Right cardiac atrium (tissue), 5 donors: ENCODE results near the gene MIEF2. TPM values are rescaled to one million over a fixed set of nuclear protein-coding genes. Genes with fewer than 3 reads are reported as not detected.
"Not testable (repeated sequence)": the region's sequence is repeated elsewhere in the genome, so short reads cannot be mapped to it uniquely, and the experiment has no call there.

Experiments
- ATAC-seq, 2 donors: fragments of 200-7000 bp; cut with Tn5 transposase; one replicate each; pipeline versions ENCODE4 v1.8.0 to v1.9.1; 2020; ENCODE audit warnings: moderate library complexity in 2 of 2, mild to moderate bottlenecking in 1 of 2
- DNase-seq, 3 donors: peaks; one replicate each; pipeline ENCODE4 v3.0.0-alpha.2; 2020
- H3K27ac ChIP-seq: one replicate; pipeline ENCODE4 v1.5.1; 2013; ENCODE audit warnings: mild to moderate bottlenecking, low read length, control low read depth, moderate library complexity
- H3K27me3 ChIP-seq: one replicate; pipeline ENCODE4 v1.6.1; 2013; ENCODE audit not compliant: control insufficient read depth, insufficient read depth
- H3K4me1 ChIP-seq: one replicate; pipeline ENCODE4 v1.6.1; 2013; ENCODE audit warnings: low read length; ENCODE audit not compliant: control insufficient read depth, insufficient read depth
- H3K4me3 ChIP-seq: one replicate; pipeline ENCODE4 v1.5.1; 2013; ENCODE audit warnings: low read length, control low read depth
- H3K9me3 ChIP-seq: one replicate; pipeline ENCODE4 v1.6.1; 2013; ENCODE audit warnings: low read length; ENCODE audit not compliant: control insufficient read depth
- WGBS: extraction: QIAGEN DNeasy Blood & Tissue Kit; methylation state at CpG from one replicate; pipeline ENCODE4 v1.1.7; 2013; 5-methylcytosine and 5-hydroxymethylcytosine counted together
- intact Hi-C, 4 donors: fragments of 100-400 bp; cut with DNase I; formaldehyde crosslinking; loops; one replicate each; pipeline versions ENCODE4 v1.11.0 to v1.14.0; 2022 to 2023
- long read RNA-seq, 4 donors: library from polyadenylated mRNA; unstranded; transcript quantifications; one replicate each; pipeline ENCODE4 v2.0.0, GENCODE V29; 2020 to 2021
- polyA plus RNA-seq: library from polyadenylated mRNA; stranded (reverse); fragments of 200-250 nt; gene quantifications from one replicate; pipeline ENCODE4 v1.2.3, GENCODE V29; 2013
- total RNA-seq, 4 donors: library from RNA; stranded (reverse); fragmentation: NEBNext Ultra II Directional; extraction: Animal tissue kit (Norgen Biotek cat#: 25700); gene quantifications; one replicate each; pipeline ENCODE4 v1.2.1, GENCODE V29; 2021
- donor health status: healthy with polysubstance abuse.
- donor health status: DM: no; HTN: yes; CAD: no.
- donor health status: DM: no; HTN: no; CAD: no.
- donor health status: DM: no; HTN: yes; CAD: no; lungs with severe emphysema.
- donor health status: DM: yes; HTN: yes; CAD: no.

Gene MIEF2
- total RNA-seq: 10 to 100 TPM; 17.6 to 20.7 (median 19.6) TPM
- 13.1 TPM for polyA plus RNA-seq
- long read RNA-seq, donor 1, transcript MIEF2-201 (4 exons, 3,364 nt): major isoform, 56 of 82 reads
- long read RNA-seq, donor 1, partial matches to known transcripts: 6 of 82 reads
- long read RNA-seq, donor 1, other reads (novel, unspliced or antisense): 16 of 82 reads
- long read RNA-seq, donor 2, transcript MIEF2-201 (4 exons, 3,364 nt): major isoform, 27 of 36 reads
- long read RNA-seq, donor 2, partial matches to known transcripts: 1 of 36 reads
- long read RNA-seq, donor 2, other reads (novel, unspliced or antisense): 4 of 36 reads
- long read RNA-seq, donor 3, transcript MIEF2-201 (4 exons, 3,364 nt): major isoform, 180 of 218 reads
- long read RNA-seq, donor 3, partial matches to known transcripts: 7 of 218 reads
- long read RNA-seq, donor 3, other reads (novel, unspliced or antisense): 27 of 218 reads
- long read RNA-seq, donor 4, transcript MIEF2-201 (4 exons, 3,364 nt): major isoform, 31 of 41 reads
- long read RNA-seq, donor 4, partial matches to known transcripts: 1 of 41 reads
- long read RNA-seq, donor 4, other reads (novel, unspliced or antisense): 7 of 41 reads

- intact Hi-C loops: loop anchor here in 1 of 4 donors (10.0 kb wide), 1 partner anchor 56 kb away; no protein-coding TSS in a partner anchor
- H3K27ac ChIP-seq: peak within 1 kb of the TSS; percentile 86
- peaks cover 14% of the 10 kb centered on the region for H3K4me1 ChIP-seq
- ATAC-seq (peak; percentile 91 to 92), DNase-seq (peak; percentile 96 to 99 (median 98))
- under 1% methylated on average over 72 of the region's 72 CpGs for WGBS
- H3K9me3 ChIP-seq: no peaks in the 10 kb centered on the region
- H3K27me3 ChIP-seq: no peaks in the 10 kb centered on the region
- H3K4me3 ChIP-seq: peak within 1 kb of the TSS; percentile 66
These were observed at the start of gene MIEF2 for GRCh38 chr17:18260332-18261145. MIEF2 (plus strand) TSS chr17:18260662; CDS start chr17:18262721, 2,059 bp downstream.

DNA sequence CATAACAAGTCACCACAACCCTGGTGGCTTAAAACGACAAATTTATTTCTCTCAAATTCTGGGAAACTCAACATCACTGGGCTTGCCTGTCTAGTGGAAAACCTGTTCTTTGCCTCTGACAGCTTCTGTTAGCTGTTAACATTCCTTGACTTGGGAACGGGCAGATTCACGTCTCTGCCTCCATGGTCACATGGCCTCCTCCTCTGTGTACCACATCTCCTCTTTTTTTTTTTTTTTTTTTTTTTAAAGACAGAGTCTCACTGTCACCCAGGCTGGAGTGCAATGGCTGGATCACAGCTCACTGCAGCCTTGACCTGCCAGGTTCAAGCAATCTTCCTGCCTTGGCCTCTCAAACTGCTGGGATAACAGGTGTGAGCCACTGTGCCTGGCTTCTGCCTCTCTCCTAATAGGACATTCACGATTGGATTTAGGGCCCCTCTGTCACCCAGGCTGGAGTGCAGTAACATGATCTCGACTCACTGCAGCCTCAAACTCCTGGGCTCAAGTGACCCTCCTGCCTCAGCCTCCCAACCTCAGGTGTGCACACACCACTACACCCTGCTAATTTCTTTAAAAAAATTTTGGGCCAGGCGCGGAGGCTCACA lies 46.7 kb upstream of the MIEF2 start:
- intact Hi-C loops: loop anchor here in 2 of 4 donors (10.0 kb wide), 2 partner anchors 69 to 101 kb away; partner anchors contain the start of genes SMCR8 (in 1 of the 2) and TOP3A (in 1 of the 2)
- no peak overlapping the region for H3K4me3 ChIP-seq
- no peaks in the 10 kb centered on the region for H3K27me3 ChIP-seq
- no peak overlapping the region for H3K27ac ChIP-seq
- DNase-seq: no peak
- no peaks in the 10 kb centered on the region for H3K4me1 ChIP-seq
- H3K9me3 ChIP-seq: no peaks in the 10 kb centered on the region
- no peak for ATAC-seq
- WGBS: 63% methylated on average over 7 of the region's 7 CpGs

GRCh38 chr17:18216906-18217305 lies 43.6 kb upstream of the MIEF2 start:
- ATAC-seq, H3K4me3 ChIP-seq, DNase-seq, H3K9me3 ChIP-seq, H3K27ac ChIP-seq, H3K27me3 ChIP-seq, H3K4me1 ChIP-seq: not testable (repeated sequence)
- WGBS: 81% methylated on average over 11 of the region's 11 CpGs
- intact Hi-C loops: loop anchor here in 2 of 4 donors (10.0 kb wide), 2 partner anchors 72 to 98 kb away; partner anchors contain the start of genes SMCR8 (in 1 of the 2) and TOP3A (in 1 of the 2)

DNA sequence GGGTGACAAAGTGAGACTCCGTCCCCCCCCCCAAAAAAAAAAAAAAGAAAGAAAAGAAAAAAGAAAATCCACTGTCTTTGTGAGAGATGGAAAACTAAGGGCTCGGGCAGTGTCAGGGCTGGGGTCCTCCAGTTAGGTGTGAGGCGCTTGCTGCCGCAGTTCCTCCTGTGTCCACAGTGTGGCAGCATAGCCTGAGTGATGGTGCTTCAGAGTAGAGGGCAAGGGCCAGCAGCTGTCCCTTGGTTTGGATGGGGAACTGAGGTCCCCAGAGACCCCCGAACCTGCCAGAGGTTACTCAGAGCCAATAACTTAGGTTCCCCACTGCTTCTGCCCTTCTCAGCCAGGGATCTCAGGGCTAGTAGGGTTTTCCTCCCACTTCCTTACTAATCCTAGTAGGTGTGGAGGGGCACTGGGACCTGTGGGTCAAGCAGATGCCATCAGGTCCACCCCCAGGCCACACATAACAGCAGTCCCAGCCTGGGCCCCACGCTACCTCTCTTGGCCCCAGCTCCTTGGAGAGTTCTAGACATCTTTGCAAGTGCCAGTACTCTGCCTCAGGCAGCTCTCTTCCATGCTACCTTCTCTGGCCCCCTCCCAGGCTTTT lies 42.9 kb upstream of the MIEF2 start:
- WGBS: 8% methylated on average over 6 of the region's 6 CpGs
- Histone ChIP-seq H3K9me3 (no peaks in the 10 kb centered on the region), H3K27me3 (no peaks in the 10 kb centered on the region), H3K27ac (no peak overlapping the region), H3K4me1 (no peaks in the 10 kb centered on the region), H3K4me3 (no peak overlapping the region)
- DNase-seq: peak; percentile 74 to 90 (median 89)
- intact Hi-C loops: loop anchor here in 2 of 4 donors (10.0 kb wide), 2 partner anchors 73 to 97 kb away; partner anchors contain the start of genes SMCR8 (in 1 of the 2) and TOP3A (in 1 of the 2)
- peak; percentile 81 to 86 for ATAC-seq

- intact Hi-C loops: loop anchor here in 2 of 4 donors (10.0 kb wide), 2 partner anchors 74 to 96 kb away; partner anchors contain the start of genes SMCR8 (in 1 of the 2) and TOP3A (in 1 of the 2)
- Histone ChIP-seq H3K9me3 (no peaks in the 10 kb centered on the region), H3K27ac (no peak overlapping the region), H3K4me3 (no peak overlapping the region), H3K27me3 (no peaks in the 10 kb centered on the region), H3K4me1 (no peaks in the 10 kb centered on the region)
- peak; percentile 53 to 86 (median 85) for DNase-seq
- ATAC-seq: peak; percentile 49 to 62
- 17% methylated on average over 4 of the region's 4 CpGs for WGBS
These were observed 41.6 kb upstream of the MIEF2 start for GRCh38 chr17:18218756-18219415.

DNA sequence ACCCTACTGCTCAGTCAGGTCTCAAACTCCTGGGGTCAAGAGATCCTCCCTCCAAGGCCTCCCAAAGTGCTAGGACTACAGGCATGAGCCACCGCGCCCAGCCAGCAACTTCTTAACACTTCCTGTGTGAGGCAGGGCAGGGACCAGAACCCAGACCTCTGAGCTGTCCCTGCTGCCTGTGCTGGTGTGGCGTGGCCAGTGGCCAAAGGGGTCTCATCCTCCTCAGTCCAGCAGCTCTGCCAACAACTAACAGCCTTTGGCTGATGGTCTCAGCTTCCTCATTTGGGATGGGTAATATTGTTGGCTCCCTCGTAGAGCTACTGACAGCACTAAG lies 36.4 kb upstream of the MIEF2 start:
- 86% methylated on average over 4 of the region's 4 CpGs for WGBS
- intact Hi-C loops: no loop called here
- H3K27ac ChIP-seq: peak overlapping the region; percentile 25
- H3K9me3 ChIP-seq: no peaks in the 10 kb centered on the region
- no peaks in the 10 kb centered on the region for H3K4me1 ChIP-seq
- H3K4me3 ChIP-seq: no peak overlapping the region
- DNase-seq (peak in 1 of 3 donors; percentile 67), ATAC-seq (no peak)
- no peaks in the 10 kb centered on the region for H3K27me3 ChIP-seq

DNA sequence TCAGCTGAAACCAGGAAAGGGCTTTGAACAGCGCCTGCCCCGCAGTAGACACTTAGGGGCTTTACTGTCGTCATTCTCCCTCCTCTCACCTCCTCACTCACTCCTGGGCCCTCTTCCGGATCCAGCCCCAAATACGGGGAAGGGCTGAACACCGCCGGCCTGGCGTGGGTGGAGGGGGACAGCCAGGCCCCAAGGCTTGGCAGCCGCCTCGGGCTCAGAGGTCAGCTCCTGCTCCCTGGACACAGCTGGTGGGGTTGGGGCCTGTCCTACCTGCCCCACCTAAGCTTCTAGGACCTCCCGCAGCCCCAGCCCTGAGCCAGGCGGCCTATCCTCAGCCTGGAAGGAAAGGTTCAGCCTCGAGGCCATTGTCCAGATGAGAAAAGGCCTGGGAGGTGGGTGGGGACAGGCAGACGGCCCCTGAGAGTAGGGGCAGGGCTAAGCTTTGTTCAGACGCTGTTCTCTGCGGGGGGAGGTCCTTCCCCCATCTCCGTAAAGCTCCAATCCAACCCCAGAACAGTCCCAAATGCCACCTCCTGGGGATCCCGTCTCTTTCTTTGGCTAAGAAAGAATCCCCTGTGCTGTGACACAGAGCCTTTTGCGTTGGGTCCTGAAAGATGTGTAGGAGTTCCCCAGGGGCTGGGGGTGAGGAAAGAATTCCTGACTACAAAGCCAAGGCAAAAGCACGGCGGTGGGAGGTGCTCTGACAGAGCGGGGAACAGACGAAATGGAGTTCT lies 35.9 kb upstream of the MIEF2 start:
- H3K27ac ChIP-seq: peak overlapping the region; percentile 62
- H3K9me3 ChIP-seq: no peaks in the 10 kb centered on the region
- 38% methylated on average over 23 of the region's 23 CpGs for WGBS
- no peaks in the 10 kb centered on the region for H3K4me1 ChIP-seq
- DNase-seq: peak; percentile 60 to 81 (median 79)
- H3K27me3 ChIP-seq: no peaks in the 10 kb centered on the region
- intact Hi-C loops: no loop called here
- peak overlapping the region; percentile 98 for H3K4me3 ChIP-seq
- ATAC-seq: peak; percentile 61 to 67

- Histone ChIP-seq H3K27me3 (no peaks in the 10 kb centered on the region), H3K4me1 (no peaks in the 10 kb centered on the region), H3K27ac (peak within 1 kb of the TSS; percentile 62), H3K4me3 (peak within 1 kb of the TSS; percentile 98), H3K9me3 (no peaks in the 10 kb centered on the region)
- peak; percentile 96 to 97 for ATAC-seq
- DNase-seq: peak; percentile 98 to 100 (median 99)
- under 1% methylated on average over 60 of the region's 60 CpGs for WGBS
- intact Hi-C loops: no loop called here
These were observed 35.3 kb upstream of the MIEF2 start, which contains the start of gene LLGL1 for GRCh38 chr17:18225121-18225641. LLGL1 (plus strand) TSS chr17:18225635; CDS start chr17:18225683, 48 bp downstream.

GRCh38 chr17:18225642-18226283 lies 34.7 kb upstream of the MIEF2 start:
- DNase-seq: no peak
- intact Hi-C loops: no loop called here
- under 1% methylated on average over 56 of the region's 57 CpGs for WGBS
- Histone ChIP-seq H3K4me1 (no peaks in the 10 kb centered on the region), H3K4me3 (peak overlapping the region; percentile 98), H3K27ac (no peak overlapping the region), H3K9me3 (no peaks in the 10 kb centered on the region), H3K27me3 (no peaks in the 10 kb centered on the region)
- peak in 1 of 2 donors; percentile 3 for ATAC-seq
